ENCODE data around the gene GAS6. TPM values are rescaled to one million over a fixed set of nuclear protein-coding genes. Genes with fewer than 3 reads are reported as not detected.

GAS6 gene
- total RNA-seq, 1 experiment from 2014 or later = 28.1 TPM

DNA sequence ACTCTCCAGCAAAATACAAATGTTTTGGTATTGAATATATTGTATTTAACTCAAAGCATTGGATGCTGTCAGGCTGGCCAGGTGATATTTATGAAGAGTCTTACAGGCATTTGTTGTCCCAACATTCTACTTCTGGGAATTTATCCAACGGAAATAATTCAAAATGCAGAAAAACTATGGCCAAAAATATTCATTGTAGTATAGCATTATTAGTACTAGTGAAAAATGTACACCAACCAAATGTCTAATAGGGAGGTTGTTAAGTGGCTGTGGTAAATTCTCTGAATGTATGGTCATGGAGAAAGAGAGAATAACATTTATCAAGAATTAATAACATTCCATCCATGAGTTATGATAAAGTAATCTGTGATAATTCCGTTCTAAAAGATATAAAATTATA lies 38.6 kb upstream of the GAS6 start:
- H3K4me3 ChIP-seq (ENCODE audit: low read depth in 2 of 2, low read length in 2 of 2) = no peak overlapping the region
- intact Hi-C loops (cut with micrococcal nuclease; ENCODE audit: unreplicated experiment) = no loop called here
- H3K4me1 ChIP-seq (ENCODE audit: control insufficient read depth, insufficient read depth, low read length) = no peaks in the 10 kb centered on the region
- CTCF ChIA-PET = no interaction called here
- ATAC-seq = no peak
- no peaks in the 10 kb centered on the region for H3K9me3 ChIP-seq (ENCODE audit: control insufficient read depth, insufficient read depth, low read depth, low read length)
- in situ Hi-C loops (cut with HindIII; ENCODE audit: low pct_unique_long_range_greater_than_20kb, low sequenced_read_pairs) = no loop called here
- DNase-seq (ENCODE audit: low read depth, low spot score) = no peak
- no peaks in the 10 kb centered on the region for H3K27me3 ChIP-seq (ENCODE audit: control insufficient read depth, insufficient read depth, low read length)
- no peak overlapping the region for H3K27ac ChIP-seq (ENCODE audit: low read length)
- POLR2A ChIA-PET = no interaction called here
- TF ChIP-seq, protein P1, sequence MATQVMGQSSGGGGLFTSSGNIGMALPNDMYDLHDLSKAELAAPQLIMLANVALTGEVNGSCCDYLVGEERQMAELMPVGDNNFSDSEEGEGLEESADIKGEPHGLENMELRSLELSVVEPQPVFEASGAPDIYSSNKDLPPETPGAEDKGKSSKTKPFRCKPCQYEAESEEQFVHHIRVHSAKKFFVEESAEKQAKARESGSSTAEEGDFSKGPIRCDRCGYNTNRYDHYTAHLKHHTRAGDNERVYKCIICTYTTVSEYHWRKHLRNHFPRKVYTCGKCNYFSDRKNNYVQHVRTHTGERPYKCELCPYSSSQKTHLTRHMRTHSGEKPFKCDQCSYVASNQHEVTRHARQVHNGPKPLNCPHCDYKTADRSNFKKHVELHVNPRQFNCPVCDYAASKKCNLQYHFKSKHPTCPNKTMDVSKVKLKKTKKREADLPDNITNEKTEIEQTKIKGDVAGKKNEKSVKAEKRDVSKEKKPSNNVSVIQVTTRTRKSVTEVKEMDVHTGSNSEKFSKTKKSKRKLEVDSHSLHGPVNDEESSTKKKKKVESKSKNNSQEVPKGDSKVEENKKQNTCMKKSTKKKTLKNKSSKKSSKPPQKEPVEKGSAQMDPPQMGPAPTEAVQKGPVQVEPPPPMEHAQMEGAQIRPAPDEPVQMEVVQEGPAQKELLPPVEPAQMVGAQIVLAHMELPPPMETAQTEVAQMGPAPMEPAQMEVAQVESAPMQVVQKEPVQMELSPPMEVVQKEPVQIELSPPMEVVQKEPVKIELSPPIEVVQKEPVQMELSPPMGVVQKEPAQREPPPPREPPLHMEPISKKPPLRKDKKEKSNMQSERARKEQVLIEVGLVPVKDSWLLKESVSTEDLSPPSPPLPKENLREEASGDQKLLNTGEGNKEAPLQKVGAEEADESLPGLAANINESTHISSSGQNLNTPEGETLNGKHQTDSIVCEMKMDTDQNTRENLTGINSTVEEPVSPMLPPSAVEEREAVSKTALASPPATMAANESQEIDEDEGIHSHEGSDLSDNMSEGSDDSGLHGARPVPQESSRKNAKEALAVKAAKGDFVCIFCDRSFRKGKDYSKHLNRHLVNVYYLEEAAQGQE (IDR thresholded peaks at IDR 0.05; ENCODE audit: insufficient read depth in 1 of 2, low read depth in 2 of 2, low read length in 1 of 2) = no peak
- H3K36me3 ChIP-seq (ENCODE audit: control insufficient read depth, insufficient read depth, low read length) = no peaks in the 10 kb centered on the region
- BruUV-seq (replicated peaks) = no TSS peak

DNA sequence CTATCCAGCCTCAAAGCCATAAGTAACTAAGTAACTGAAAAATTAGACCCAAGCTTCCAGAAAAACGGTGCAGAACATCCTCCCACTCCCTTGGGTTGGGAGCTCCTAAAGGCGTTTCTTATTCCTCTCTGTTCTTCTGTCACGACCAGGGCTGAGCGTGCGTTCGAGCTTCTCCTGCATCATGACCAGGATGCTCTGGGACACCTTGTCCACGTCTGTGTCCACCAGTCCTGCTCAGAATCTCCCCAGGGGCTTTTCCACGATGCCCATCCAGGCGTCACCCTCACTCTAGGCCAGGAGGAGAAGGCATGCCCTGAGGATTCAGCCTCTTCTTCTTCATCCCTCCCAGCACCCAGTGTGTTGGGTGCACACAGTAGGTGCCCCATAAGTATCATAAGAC lies 37.8 kb upstream of the GAS6 start:
- no TSS peak for BruUV-seq (replicated peaks)
- no peak for DNase-seq (ENCODE audit: low read depth, low spot score)
- Histone ChIP-seq H3K9me3 (ENCODE audit: control insufficient read depth, insufficient read depth, low read depth, low read length) (no peaks in the 10 kb centered on the region), H3K27me3 (ENCODE audit: control insufficient read depth, insufficient read depth, low read length) (no peaks in the 10 kb centered on the region), H3K4me3 (ENCODE audit: low read depth in 2 of 2, low read length in 2 of 2) (no peak overlapping the region), H3K27ac (ENCODE audit: low read length) (no peak overlapping the region), H3K4me1 (ENCODE audit: control insufficient read depth, insufficient read depth, low read length) (no peaks in the 10 kb centered on the region), H3K36me3 (ENCODE audit: control insufficient read depth, insufficient read depth, low read length) (no peaks in the 10 kb centered on the region)
- CTCF ChIA-PET = no interaction called here
- ATAC-seq = no peak
- in situ Hi-C loops (cut with HindIII; ENCODE audit: low pct_unique_long_range_greater_than_20kb, low sequenced_read_pairs) = no loop called here
- TF ChIP-seq SIN3A (IDR thresholded peaks at IDR 0.05; ENCODE audit: borderline replicate concordance, insufficient read depth, low read depth, low read length) = no peak
- TF ChIP-seq, protein P1 (IDR thresholded peaks at IDR 0.05; ENCODE audit: insufficient read depth in 1 of 2, low read depth in 2 of 2, low read length in 1 of 2) = no peak
- no peak for TF ChIP-seq POLR2AphosphoS5 (IDR thresholded peaks at IDR 0.05; ENCODE audit: low read depth, low read length)
- TF ChIP-seq TCF7L2 (IDR thresholded peaks at IDR 0.05; ENCODE audit: low read depth, low read length) = no peak
- TF ChIP-seq, protein P2, sequence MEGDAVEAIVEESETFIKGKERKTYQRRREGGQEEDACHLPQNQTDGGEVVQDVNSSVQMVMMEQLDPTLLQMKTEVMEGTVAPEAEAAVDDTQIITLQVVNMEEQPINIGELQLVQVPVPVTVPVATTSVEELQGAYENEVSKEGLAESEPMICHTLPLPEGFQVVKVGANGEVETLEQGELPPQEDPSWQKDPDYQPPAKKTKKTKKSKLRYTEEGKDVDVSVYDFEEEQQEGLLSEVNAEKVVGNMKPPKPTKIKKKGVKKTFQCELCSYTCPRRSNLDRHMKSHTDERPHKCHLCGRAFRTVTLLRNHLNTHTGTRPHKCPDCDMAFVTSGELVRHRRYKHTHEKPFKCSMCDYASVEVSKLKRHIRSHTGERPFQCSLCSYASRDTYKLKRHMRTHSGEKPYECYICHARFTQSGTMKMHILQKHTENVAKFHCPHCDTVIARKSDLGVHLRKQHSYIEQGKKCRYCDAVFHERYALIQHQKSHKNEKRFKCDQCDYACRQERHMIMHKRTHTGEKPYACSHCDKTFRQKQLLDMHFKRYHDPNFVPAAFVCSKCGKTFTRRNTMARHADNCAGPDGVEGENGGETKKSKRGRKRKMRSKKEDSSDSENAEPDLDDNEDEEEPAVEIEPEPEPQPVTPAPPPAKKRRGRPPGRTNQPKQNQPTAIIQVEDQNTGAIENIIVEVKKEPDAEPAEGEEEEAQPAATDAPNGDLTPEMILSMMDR (IDR thresholded peaks at IDR 0.05) = no peak
- intact Hi-C loops (cut with micrococcal nuclease; ENCODE audit: unreplicated experiment) = no loop called here
- POLR2A ChIA-PET = no interaction called here
